GM21526 (cell line): Measurements from ENCODE around the gene C19orf44.
"Not testable (repeated sequence)": the region's sequence is repeated elsewhere in the genome, so short reads cannot be mapped to it uniquely, and the experiment has no call there.

ENCODE experiments used
- ATAC-seq: cut with Tn5 transposase; IDR thresholded peaks from one replicate; pipeline ENCODE4 v1.9.1; 2021; ENCODE audit warnings: moderate library complexity; ENCODE audit not compliant: unreplicated experiment, low FRiP score

The C19orf44 gene

GRCh38 chr19:16495982-16496612 is at the start of gene C19orf44, which contains the start of gene CALR3:
C19orf44 (plus strand) TSS chr19:16496394; CDS start chr19:16500793, 4,399 bp downstream.
CALR3 (minus strand) TSS chr19:16496167; CDS start chr19:16496129, 38 bp downstream.
- peak; percentile 87 for ATAC-seq

- no peak for ATAC-seq
Measured at GRCh38 chr19:16446724-16447368, 49.3 kb upstream of the C19orf44 start.

- ATAC-seq, result not testable (repeated sequence)
Measured at GRCh38 chr19:16448872-16449271, 47.3 kb upstream of the C19orf44 start.

GRCh38 chr19:16449330-16449961 is 46.7 kb upstream of the C19orf44 start:
- no peak for ATAC-seq

- no peak for ATAC-seq
Measured at GRCh38 chr19:16452325-16452724, 43.9 kb upstream of the C19orf44 start.

GRCh38 chr19:16454351-16454918 is 41.8 kb upstream of the C19orf44 start:
- no peak for ATAC-seq

- no peak for ATAC-seq
Measured at GRCh38 chr19:16455489-16455888, 40.7 kb upstream of the C19orf44 start.

GRCh38 chr19:16456652-16457194 is 39.5 kb upstream of the C19orf44 start:
- no peak for ATAC-seq

- ATAC-seq, result no peak
Measured at GRCh38 chr19:16457195-16457953, 38.8 kb upstream of the C19orf44 start.

- ATAC-seq, result no peak
Measured at GRCh38 chr19:16457954-16458331, 38.3 kb upstream of the C19orf44 start.

- no peak for ATAC-seq
Measured at GRCh38 chr19:16458391-16459341, 37.5 kb upstream of the C19orf44 start.

GRCh38 chr19:16459680-16460079 is 36.5 kb upstream of the C19orf44 start:
- no peak for ATAC-seq

- no peak for ATAC-seq
Measured at GRCh38 chr19:16460454-16460853, 35.7 kb upstream of the C19orf44 start.

- no peak for ATAC-seq
Measured at GRCh38 chr19:16461630-16462051, 34.6 kb upstream of the C19orf44 start.

- ATAC-seq, result no peak
Measured at GRCh38 chr19:16462757-16463250, 33.4 kb upstream of the C19orf44 start.

- no peak for ATAC-seq
Measured at GRCh38 chr19:16463341-16463990, 32.7 kb upstream of the C19orf44 start.

GRCh38 chr19:16463991-16464575 is 32.1 kb upstream of the C19orf44 start:
- ATAC-seq, result no peak

- no peak for ATAC-seq
Measured at GRCh38 chr19:16465239-16465638, 31.0 kb upstream of the C19orf44 start.
